HPDE6-E6E7 (cell line): ENCODE measurements around the gene BPGM.
"Not testable (repeated sequence)": the region's sequence is repeated elsewhere in the genome, so short reads cannot be mapped to it uniquely, and the experiment has no call there.

Experiments used
- DNase-seq: peaks from one replicate; pipeline ENCODE4 v3.0.0; 2011; ENCODE audit warnings: missing footprints; ENCODE audit errors: extremely low spot score

BPGM gene

DNA sequence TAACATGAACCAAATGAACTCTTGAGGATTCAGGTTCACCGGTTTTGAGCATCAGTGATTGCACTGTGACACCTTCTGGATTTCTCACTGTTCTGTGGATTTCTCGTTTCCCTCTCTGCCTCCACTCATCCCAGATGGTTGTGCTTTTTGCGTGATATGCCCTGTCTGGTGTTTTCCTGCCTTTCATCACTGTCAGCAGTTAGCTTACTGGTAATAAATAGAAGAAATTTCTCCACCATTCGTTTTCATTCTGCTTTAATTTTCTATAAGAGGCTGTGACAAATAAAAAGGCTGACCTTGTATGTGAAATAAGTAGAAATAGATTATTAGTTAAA, 16.2 kb downstream of the BPGM start:
- no peak for DNase-seq

DNA sequence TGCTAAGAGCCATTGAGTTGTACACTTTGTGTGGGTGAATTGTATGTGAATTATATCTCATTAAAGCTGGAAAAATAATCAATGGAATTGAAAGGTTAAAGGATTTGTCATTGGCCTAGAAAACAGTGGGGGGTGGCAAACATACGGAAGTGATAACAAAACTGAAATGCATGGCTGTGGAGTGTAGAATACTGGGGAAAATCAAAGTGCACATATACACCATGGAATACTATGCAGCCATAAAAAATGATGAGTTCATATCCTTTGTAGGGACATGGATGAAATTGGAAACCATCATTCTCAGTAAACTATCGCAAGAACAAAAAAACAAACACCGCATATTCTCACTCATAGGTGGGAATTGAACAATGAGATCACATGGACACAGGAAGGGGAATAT, 18.4 kb downstream of the BPGM start:
- DNase-seq: not testable (repeated sequence)

DNA sequence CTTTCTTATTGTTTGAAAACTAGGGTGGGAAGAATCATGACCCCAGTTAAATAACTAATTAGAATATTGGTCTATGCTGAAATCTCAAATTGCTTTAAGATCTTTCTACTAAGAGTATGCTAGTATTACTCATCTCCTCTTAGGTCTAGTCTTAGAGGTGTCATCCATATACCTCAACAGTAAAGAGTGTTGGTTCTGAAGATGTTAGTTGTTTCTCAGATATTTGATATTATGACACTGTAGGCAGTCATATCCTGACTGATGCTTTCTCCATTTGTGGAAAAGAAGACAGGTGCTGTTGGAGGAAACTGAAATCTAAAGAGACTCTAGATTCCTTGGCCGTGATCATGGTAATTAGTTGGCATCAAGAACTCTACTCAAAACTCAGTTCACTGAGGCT, 21.2 kb downstream of the BPGM start:
- no peak for DNase-seq

DNA sequence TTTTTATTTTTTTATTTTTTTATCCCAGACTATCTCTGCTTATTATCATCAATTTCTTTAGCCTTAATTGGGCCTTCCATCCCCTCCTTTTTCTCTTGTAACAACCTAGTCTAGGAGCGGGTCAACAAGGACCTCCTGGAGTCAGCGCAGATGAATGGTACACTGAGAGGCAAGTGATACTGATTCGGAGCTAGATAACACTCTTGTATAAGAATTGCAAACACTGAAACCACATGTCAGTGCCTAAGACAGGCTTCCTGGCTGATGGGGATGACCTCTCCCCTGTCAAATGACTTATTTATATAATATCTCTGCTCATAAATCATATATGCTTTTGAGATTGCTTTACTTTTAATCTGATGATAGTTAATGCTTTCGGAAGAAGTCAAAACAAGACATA, 22.7 kb downstream of the BPGM start:
- no peak for DNase-seq

DNA sequence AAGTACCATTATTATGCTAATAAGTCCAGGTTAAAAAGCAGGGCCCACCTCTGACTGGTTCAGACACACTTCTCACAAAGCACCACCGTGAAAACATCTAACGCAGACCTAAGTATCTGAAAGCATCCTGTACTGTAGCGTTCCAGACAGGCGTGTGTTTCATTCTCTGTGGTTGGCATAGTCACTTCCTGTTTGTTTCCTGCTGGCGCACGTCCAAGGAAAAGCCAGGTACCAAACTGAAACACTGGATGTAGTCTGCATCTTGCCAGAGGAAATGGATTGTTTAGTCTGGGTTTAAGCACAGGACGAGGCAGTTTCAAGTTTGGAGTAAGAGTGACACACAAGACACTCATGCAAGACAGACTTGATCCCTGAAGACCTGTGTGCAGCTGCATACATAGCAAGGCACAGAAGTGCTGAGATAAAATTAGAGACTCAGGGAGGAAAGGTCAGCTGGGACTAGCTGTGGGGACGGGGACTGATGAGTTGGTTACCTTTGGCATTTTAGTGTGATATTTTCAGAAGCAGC, 23.3 kb downstream of the BPGM start:
- DNase-seq: peak; percentile 86

DNA sequence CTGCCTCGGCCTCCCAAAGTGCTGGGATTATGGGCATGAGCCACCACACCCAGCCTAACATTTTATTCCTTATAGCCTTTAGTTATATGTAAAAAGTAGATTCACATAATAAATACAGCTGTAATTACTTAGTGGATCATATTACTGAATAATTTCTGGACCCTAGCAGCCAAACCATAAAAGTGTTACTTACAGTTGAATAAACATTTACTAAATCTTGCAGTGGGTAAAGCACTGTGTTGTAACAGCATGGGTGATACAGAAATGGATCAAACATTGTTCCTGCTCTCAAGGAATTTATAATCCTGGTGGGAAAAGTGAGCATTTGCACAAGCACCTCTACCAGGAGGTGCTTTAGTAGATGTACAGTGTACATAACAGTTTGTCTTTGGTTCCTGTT, 25.0 kb downstream of the BPGM start:
- no peak for DNase-seq

DNA sequence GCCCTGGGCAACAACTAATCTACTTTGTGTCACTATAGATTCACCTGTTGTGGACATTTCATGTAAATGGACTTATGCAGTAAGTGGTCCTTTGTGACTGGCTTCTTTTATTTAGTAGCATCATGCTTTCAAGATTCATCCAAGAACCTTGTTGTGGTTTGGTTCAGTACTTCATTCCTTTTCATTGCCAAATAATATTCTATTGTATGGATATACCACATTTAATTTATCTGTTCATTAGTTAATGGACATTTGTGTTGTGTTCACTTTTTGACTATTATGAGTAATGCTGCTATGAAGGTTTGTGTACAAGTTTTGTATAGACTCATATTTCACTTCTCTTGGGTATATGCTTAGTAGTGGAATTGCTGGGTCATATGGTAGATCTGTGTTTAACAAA, 27.8 kb downstream of the BPGM start:
- DNase-seq: no peak

DNA sequence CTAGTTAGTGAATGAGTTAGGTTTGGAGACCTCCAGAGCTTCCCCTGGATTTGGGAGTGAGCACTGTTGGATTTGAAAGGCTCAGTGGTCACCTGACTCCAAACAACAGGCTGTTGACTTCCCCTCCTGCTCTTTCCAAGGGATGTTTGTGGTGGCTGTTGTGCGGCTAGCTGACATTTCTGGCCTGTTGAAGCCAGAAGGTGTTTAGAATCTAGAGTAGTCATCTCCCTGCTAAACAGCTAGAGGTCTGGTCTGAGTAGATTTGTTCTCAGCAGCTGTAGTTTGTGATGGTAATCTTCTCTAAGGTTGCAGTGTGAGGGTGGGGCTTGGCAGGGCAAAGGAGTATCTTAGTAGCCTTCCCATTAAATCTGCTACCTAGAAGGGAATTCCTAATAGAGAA, 30.1 kb downstream of the BPGM start:
- DNase-seq: no peak

DNA sequence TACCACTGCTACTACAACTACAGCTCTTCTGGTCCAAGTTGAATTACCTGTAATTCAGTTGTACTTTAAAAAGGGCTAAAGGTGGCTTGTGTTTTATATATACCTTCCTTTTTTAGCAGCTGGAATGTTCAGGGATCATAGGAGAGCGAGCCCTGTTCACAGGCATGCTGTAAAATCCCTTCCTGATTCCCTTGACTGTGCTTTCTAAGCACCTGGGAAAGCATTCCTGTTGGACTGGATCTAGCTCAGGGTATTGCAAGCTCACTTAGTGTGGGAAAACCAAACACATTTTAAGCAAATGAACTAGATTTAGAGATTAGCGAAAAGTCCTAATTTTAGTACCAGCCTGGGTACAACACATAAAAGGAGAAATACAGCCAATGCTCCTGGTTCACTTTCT, 31.5 kb downstream of the BPGM start:
- DNase-seq: no peak

DNA sequence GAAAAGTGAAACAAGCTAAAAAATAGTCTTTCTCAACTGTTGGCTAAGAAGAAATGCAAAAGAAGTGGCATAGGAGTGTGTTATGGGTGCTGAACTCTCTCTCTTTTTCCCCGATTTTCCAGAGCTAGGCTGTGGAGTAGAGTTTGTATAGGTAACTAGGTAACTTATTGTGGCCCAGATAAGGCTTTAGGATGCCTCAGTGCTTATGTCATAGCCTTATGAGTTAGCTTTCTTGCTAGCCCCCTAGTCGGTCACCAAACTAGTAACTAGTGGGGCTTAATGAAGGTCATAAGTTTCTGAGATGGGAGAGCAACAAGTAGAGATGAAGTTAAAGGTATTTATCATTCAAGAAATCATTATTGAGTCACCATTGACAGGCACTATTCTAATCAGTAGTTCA, 32.4 kb downstream of the BPGM start:
- no peak for DNase-seq

DNA sequence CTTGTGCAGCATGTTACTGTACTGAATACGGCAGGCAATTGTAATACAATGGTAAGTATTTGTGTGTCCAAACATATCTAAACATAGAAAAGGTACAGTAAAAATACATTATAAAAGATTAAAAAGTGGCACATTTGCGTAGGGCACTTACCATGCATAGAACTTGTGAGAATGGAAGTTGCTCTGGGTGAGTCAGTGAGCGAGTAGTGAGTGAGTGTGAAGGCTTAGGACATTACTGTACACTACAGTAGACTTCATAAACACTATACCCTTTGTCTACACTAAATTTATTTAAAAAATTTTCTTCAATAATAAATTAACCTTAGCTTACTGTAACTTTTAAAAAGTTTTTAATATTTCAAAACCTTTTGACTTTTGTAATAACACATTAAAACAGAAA, 37.5 kb downstream of the BPGM start:
- DNase-seq: no peak

DNA sequence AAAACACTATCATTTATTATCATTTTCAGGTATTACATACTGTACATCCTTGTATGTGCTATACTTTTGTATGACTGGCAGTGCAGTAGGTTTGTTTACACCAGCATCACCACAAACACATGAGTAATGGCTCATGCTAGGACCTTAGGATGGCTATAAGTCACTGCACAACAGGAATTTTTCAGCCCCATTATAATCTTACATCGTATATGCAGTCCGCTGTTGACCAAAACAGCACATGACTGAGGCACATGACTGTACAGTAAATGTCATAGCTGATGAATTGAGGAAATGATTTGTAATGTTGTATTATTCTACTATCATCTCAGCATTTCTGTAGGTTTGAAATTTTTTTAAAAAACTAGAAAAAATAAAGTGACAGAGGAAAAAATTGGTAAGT, 38.6 kb downstream of the BPGM start:
- DNase-seq: no peak

DNA sequence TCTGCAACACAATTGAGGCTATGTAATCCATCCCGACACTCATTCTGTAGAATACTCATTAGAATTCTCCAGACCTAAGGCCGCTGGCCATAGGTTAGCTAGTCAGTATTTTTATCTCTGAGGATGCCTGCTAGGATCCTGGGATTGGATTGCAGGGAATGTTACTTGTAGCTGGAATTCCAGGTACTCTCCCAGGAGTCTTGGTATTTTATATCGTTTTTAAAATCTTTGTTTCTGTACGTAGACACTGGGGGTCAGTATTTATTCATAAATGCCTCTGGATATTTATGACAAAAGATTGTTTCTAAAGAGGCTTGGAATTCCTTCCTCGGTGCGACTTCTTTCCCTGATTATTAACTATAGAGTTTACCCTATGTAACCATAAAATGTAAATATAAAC, 40.1 kb downstream of the BPGM start:
- no peak for DNase-seq

DNA sequence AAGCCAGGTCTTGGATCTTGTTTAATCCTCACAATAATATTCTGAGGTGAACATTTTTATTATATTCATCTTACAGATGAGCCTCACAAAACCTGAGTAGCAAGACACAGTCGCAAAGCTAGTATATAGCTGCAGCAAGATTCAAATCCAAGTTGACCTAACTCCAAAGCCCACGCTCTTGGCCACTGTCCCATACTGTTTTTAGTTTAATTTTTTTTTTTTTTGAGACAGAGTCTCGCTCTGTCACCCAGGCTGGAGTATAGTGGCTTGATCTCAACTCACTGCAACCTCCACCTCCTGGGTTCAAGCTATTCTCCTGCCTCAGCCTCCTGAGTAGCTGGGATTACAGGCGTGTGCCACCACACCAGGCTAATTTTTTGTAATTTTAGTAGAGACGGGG, 42.9 kb downstream of the BPGM start:
- not testable (repeated sequence) for DNase-seq

DNA sequence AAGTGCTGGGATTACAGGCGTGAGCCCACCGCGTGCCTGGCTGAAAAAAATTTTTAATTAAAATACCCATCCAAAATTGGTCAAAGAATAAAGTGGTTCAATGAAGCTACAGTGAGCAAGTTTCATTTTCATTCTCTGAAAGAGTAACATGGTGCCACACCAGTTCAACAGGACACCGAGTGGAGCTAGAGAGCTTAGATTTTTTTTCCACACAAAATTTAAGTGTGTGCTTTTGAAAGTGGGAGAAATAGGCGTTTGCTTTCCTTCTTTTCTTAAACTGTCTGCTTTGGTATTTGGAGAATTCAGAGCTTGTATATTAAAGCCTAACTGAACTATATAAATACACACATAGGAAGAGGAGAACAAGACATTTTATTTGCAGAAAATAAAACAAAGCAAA, 43.4 kb downstream of the BPGM start:
- DNase-seq: no peak

DNA sequence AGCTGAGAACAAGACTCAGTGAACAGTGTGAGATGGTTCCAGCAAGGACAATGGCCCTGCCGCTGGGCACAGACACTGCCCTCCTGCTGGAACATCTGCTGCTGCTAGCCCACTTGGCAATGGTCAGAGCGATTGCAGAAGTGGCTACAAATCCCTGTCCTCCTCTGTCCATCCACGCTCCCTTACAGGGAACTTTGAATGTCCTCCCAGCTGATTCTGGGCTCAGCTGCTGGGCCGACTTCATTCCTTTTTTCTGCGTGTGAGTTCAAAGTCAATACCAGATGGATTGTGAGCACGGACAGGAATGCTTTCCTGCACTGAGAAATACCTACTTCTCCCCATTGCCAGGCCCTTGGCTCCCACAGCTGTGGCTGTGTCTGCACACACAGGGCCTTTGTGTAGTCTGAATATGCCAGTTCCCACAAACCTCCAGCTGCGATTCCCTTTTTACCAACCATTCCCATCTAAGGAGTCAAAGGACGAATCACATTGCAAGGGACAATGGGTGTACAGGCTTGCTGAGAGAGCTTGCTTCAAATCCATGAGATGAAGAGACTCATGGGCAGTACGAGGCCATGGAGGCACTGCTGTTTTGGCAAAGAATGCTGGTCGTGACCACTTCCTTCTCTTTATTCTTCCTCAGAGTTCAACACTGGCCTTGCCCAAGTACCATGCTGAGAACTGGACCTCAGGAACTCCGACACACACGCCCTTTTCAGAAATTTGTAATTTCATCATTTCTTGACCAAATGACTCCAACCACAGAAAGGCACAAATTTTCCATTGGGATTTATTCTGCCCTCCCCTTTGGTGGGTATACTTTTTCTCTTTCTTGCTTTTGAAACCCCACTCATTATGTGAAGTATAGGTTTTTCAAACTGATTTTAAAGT, 44.2 kb downstream of the BPGM start:
- DNase-seq: no peak

DNA sequence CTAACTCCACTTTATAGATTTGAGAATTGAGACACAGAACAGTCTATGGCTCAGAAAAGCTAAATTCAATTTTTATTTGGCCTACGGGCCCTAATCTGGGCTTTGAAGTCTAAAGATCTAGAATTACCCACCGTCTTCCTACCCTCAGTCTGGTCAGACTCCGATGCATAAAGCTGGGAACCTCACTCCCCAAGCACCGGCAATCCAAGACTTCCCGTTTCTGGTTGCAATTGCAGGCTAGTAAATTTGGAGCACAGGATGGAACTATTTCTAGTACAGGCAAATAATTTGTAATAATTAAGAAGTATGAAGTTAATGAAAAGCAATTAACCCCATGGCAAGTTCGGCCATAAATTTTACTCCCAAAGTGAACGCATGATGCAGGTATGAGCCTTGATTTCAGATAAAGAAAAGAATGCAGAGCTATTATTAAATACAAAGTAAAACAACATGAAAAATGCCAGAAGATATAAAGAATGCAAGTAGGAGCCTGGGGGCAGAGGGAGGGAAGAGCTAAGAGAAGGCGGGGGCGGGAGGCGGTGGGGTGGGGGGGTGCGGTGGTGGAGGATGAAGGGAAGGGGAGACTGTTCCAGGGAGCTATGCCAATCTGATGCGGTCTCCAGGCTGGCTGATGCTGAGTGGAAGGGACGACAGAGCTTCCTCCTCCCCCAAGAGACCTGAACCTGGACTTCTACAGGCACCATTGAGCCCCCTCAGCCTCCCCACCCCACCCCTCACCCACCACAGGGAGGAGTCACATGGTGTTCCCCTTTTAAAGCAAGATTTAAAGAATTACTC, 45.1 kb downstream of the BPGM start:
- DNase-seq: no peak

DNA sequence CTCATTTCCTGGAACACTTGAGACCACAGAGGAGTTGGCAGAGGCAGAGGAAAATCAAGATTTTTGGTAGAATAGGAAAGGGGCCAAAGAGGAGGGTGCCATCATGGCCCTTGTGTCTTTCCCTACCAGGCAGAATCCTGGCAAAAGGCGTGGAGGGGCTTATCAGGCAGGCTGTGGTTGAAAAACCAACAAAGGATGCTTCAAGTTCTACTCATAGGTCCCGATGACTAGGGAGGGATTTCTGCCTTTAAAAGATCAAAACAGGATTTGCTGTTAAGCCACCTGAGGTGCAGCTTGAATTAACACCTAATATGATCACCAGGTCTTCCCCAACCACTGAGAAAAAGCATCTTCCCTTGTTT, 45.7 kb downstream of the BPGM start:
- no peak for DNase-seq

DNA sequence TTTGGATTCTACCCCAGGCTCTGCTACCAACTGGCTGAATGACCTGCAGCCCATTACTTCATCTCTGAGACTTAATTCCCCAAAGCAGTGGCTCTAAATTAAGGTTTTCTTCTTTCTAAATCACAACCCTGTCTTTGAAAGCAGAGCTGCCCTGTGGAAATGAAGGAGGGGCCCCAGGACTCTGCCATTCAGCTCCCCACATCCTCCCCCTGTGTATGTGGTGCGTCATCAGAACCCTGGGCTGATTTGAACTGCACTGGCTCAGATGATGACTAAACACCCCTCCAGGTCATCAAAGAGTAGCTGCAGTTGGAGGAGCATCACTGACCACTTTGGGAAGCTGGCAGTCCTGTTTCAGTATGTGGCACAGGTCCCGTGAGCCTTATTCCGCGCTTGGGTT, 46.6 kb downstream of the BPGM start:
- peak; percentile 85 for DNase-seq

DNA sequence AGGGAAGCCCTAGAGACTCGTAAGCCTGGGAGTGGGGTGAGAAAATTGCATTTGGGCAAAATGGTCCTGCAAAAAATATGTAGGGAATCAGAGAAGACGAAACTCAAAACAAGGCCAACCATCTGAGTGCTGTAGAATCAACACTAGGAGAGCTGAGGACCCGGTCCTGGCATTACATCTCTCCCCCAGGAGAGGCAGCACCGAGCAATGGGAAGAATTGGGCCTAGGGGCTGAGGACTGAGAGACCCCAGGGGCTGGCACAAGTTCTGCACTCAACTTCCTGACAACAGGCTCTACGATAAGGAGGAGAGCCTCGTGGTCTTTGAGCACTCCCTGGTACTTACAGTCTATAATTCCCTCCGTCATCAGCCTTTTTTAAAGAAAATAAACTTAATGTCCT, 47.6 kb downstream of the BPGM start:
- no peak for DNase-seq

DNA sequence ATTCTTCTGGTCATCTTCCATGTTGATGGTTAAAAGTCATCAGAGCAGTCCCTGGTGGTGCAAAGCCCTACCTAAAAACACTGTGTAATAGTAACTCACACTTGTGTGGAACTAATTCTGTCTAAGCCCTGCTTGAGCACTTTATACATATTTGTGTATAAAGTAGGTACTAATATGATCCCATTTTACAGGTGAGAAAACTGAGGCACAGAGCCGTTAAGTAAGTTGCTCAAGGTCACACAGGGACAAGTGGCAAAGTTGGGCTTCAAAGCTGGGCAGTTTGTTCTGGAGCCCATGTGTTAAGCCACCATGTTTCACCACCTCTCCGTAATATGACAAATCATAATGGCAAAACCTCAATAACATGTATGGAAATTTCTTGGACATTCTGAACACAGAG, 48.1 kb downstream of the BPGM start:
- DNase-seq: no peak

DNA sequence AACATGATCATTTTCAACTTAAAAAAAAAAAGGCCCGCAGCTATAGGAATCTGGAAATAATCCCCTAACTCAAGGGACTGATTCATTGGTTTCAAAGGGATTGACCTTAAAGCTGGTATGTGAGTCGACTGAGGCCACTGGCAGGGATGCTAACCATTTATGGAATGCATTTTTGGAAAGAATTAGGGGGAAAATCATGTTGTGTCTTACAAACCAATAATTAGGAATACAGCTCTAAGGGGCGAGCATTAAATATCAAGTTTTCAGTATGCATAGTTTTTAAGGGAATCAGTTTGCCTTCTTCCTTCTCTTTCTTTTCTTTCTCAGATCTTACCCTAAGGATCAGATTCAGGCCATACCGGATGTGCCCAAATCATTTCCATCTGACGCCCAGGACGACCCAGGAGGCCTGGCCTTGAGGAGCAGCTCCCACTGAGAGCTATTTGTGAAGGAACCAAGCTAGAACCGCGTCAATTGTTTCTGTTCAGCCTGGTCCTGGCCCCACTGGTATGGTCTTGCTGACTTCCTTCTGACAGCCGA, 48.7 kb downstream of the BPGM start:
- DNase-seq: no peak

DNA sequence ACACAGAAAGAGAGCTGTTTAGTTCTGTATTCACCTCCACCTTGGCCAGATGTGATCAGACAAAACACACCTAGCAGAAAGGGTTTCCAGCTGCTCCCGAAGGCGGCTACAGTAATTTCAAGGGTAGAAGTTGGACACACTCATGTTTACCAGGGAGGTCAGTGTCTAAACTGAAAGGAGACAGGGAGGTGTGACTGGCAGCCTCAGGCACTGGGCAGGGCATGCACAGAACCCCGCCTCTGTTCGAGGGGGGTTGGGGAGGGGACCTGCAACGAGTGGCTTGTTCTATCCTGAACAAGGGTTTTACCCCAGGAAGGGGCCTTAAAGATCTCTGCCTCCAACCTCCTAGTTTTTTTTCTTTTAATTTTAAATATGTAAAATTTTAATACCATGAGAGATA, 49.6 kb downstream of the BPGM start:
- no peak for DNase-seq
